IMR-90 (cell line): Measurements from ENCODE around the gene WDFY2. TPM values are rescaled to one million over a fixed set of nuclear protein-coding genes. Genes with fewer than 3 reads are reported as not detected.

ENCODE experiments used
- ATAC-seq: fragments of 200-7000 bp; cut with Tn5 transposase; 2 replicates; pipeline ENCODE4 v1.9.1; 2020; ENCODE audit warnings: low read depth, mild to moderate bottlenecking, moderate library complexity
- BruUV-seq: library from RNA; stranded (reverse); fragments of 400-500 nt; replicated peaks from 2 replicates; lab custom pipeline; 2021; lab: Mats Ljungman, UMichigan
- CTCF ChIA-PET: fragments of 300-600 bp; formaldehyde crosslinking; extraction: SDS; loops from one replicate; lab custom pipeline; 2021; ENCODE audit warnings: antibody characterized with exemption; lab: Yijun Ruan, JAX
- POLR2A ChIA-PET: fragments of 300-600 bp; sonication (Branson Sonifier 250); formaldehyde crosslinking; loops from one replicate; lab custom pipeline; 2022; ENCODE audit warnings: antibody characterized with exemption; ENCODE audit not compliant: unreplicated experiment; lab: Charles Lee
- DNase-seq: peaks from one replicate; pipeline ENCODE4 v3.0.0; 2013
- H2AFZ ChIP-seq: replicated peaks from 2 replicates; pipeline ENCODE3; 2013; ENCODE audit warnings: low read length, mild to moderate bottlenecking; ENCODE audit not compliant: poor library complexity
- H2AK5ac ChIP-seq: 2 replicates; pipeline ENCODE4 v1.6.1; 2013; ENCODE audit warnings: low read depth, low read length, inconsistent platforms
- H2AK9ac ChIP-seq: replicated peaks from 2 replicates; pipeline ENCODE3; 2013; ENCODE audit warnings: mild to moderate bottlenecking, low read depth, low read length, moderate library complexity; ENCODE audit not compliant: poor library complexity
- H2BK120ac ChIP-seq: 2 replicates; pipeline ENCODE4 v1.6.1; 2013; ENCODE audit warnings: low read depth, low read length, inconsistent platforms
- H2BK15ac ChIP-seq: 3 replicates; pipeline ENCODE4 v1.6.1; 2013; ENCODE audit warnings: low read depth, low read length, inconsistent platforms
- H2BK20ac ChIP-seq: 2 replicates; pipeline ENCODE4 v1.6.1; 2013; ENCODE audit warnings: low read depth, mild to moderate bottlenecking, inconsistent platforms, low read length, moderate library complexity
- H2BK5ac ChIP-seq: 2 replicates; pipeline ENCODE4 v1.6.1; 2013; ENCODE audit warnings: mild to moderate bottlenecking, low read depth, low read length, inconsistent platforms; ENCODE audit not compliant: poor library complexity, severe bottlenecking
- H3K14ac ChIP-seq: replicated peaks from 2 replicates; pipeline ENCODE4 v1.6.1; 2013; ENCODE audit warnings: low read depth, low read length, inconsistent platforms
- H3K18ac ChIP-seq: 2 replicates; pipeline ENCODE4 v1.6.1; 2013; ENCODE audit warnings: low read depth, low read length, control low read depth
- H3K23ac ChIP-seq: 2 replicates; pipeline ENCODE4 v1.6.1; 2013; ENCODE audit warnings: low read depth, low read length, inconsistent platforms
- H3K27ac ChIP-seq: 2 replicates; pipeline ENCODE4 v1.5.1; 2013; ENCODE audit warnings: mild to moderate bottlenecking, control low read depth, low read length; ENCODE audit not compliant: insufficient read depth
- H3K27me3 ChIP-seq: 2 replicates; pipeline ENCODE4 v1.6.1; 2013; ENCODE audit warnings: low read length; ENCODE audit not compliant: control insufficient read depth, insufficient read depth
- H3K36me3 ChIP-seq: 2 replicates; pipeline ENCODE4 v1.6.1; 2013; ENCODE audit warnings: low read length, mixed read lengths; ENCODE audit not compliant: control insufficient read depth, insufficient read depth
- H3K4ac ChIP-seq: 2 replicates; pipeline ENCODE4 v1.6.1; 2013; ENCODE audit warnings: low read depth, low read length, inconsistent platforms
- H3K4me1 ChIP-seq: 2 replicates; pipeline ENCODE4 v1.6.1; 2013; ENCODE audit warnings: low read length, mixed read lengths; ENCODE audit not compliant: control insufficient read depth, insufficient read depth
- H3K4me2 ChIP-seq: 2 replicates; pipeline ENCODE4 v1.6.1; 2013; ENCODE audit warnings: low read depth, mild to moderate bottlenecking, control low read depth, low read length, moderate library complexity
- H3K4me3 ChIP-seq: 2 replicates; pipeline ENCODE4 v1.5.1; 2013; ENCODE audit warnings: low read depth, mild to moderate bottlenecking, control low read depth, low read length, moderate library complexity; ENCODE audit not compliant: insufficient read depth
- H3K56ac ChIP-seq: 2 replicates; pipeline ENCODE4 v1.6.1; 2013; ENCODE audit warnings: low read length, inconsistent platforms; ENCODE audit not compliant: insufficient read depth; ENCODE audit errors: extremely low read depth
- H3K79me1 ChIP-seq, 2 experiments: 2 replicates each; pipeline ENCODE4 v1.6.1; 2013; ENCODE audit warnings: low read length in 2 of 2, inconsistent platforms in 1 of 2, low read depth in 1 of 2
- H3K9ac ChIP-seq: 2 replicates; pipeline ENCODE4 v1.6.1; 2013; ENCODE audit warnings: low read depth, low read length, control low read depth
- H3K9me1 ChIP-seq: 2 replicates; pipeline ENCODE4 v1.6.1; 2013; ENCODE audit warnings: low read length, inconsistent platforms; ENCODE audit not compliant: insufficient read depth
- H3K9me3 ChIP-seq: 2 replicates; pipeline ENCODE4 v1.6.1; 2013; ENCODE audit warnings: low read length; ENCODE audit not compliant: control insufficient read depth, insufficient read depth
- H4K20me1 ChIP-seq: 2 replicates; pipeline ENCODE4 v1.6.1; 2013; ENCODE audit warnings: low read length, inconsistent platforms; ENCODE audit not compliant: insufficient read depth
- H4K5ac ChIP-seq: 2 replicates; pipeline ENCODE4 v1.6.1; 2013; ENCODE audit warnings: mild to moderate bottlenecking, low read depth, low read length, control low read depth
- H4K8ac ChIP-seq, 2 experiments: 2 replicates each; pipeline ENCODE4 v1.6.1; 2013; ENCODE audit warnings: low read depth in 2 of 2, low read length in 2 of 2, control low read depth in 1 of 2, inconsistent platforms in 1 of 2
- H4K91ac ChIP-seq: 2 replicates; pipeline ENCODE4 v1.6.1; 2013; ENCODE audit warnings: low read depth, low read length, inconsistent platforms; ENCODE audit not compliant: insufficient read depth
- CTCF ChIP-seq: conservative IDR thresholded peaks from 2 replicates; pipeline ENCODE4 v1.5.1; 2012; ENCODE audit warnings: mild to moderate bottlenecking, low read depth, low read length, improper control_type of control experiment
- MAFK ChIP-seq: IDR thresholded peaks from 2 replicates; pipeline ENCODE4 v1.6.1; 2012; ENCODE audit warnings: low read depth, low read length, improper control_type of control experiment
- MAZ ChIP-seq: IDR thresholded peaks from 2 replicates; pipeline ENCODE4 v1.6.1; 2012; ENCODE audit warnings: low read depth, mild to moderate bottlenecking, low read length, improper control_type of control experiment, moderate library complexity, borderline replicate concordance
- MXI1 ChIP-seq: IDR thresholded peaks from 2 replicates; pipeline ENCODE4 v1.6.1; 2012; ENCODE audit warnings: low read depth, mild to moderate bottlenecking, low read length, moderate library complexity, borderline replicate concordance
- RAD21 ChIP-seq: IDR thresholded peaks from 2 replicates; pipeline ENCODE4 v1.6.1; 2012; ENCODE audit warnings: low read length, improper control_type of control experiment
- SMC3 ChIP-seq: fragments of 150-350 bp; IDR thresholded peaks from 2 replicates; pipeline ENCODE4 v1.6.1; 2016; ENCODE audit warnings: low read depth, mild to moderate bottlenecking, antibody characterized with exemption, low read length, moderate library complexity
- WGBS, 2 experiments: methylation state at CpG; one replicate each; pipeline versions ENCODE4 v1.1.5 to v1.1.7; 2013; ENCODE audit warnings: missing lambda C conversion rate in 2 of 2; ENCODE audit not compliant: insufficient read length in 1 of 2; ENCODE audit errors: extremely low coverage in 2 of 2; 5-methylcytosine and 5-hydroxymethylcytosine counted together
- dilution Hi-C: fragments of 300-500 bp; cut with HindIII; formaldehyde crosslinking; loops from one replicate; pipeline ENCODE4 v1.14.3; 2018; ENCODE audit warnings: low sequenced_read_pairs; ENCODE audit not compliant: unreplicated experiment
- in situ Hi-C: fragments of 300-500 bp; cut with MboI; formaldehyde crosslinking; loops from 3 replicates; pipeline ENCODE4 v1.14.3; 2019; ENCODE audit warnings: low sequenced_read_pairs, inconsistent platforms, mixed read lengths
- intact Hi-C: fragments of 100-400 bp; cut with micrococcal nuclease; formaldehyde crosslinking; loops from 2 replicates; pipeline ENCODE4 v1.10.0; 2022
- polyA plus RNA-seq, 3 experiments: library from polyadenylated mRNA; depleted of rRNA; stranded (reverse); fragments of >200 nt; gene quantifications; 2 replicates each; pipeline ENCODE4 v1.2.3, GENCODE V29; 2012; ENCODE audit warnings: low replicate concordance in 1 of 3
- total RNA-seq: library from RNA; depleted of rRNA; stranded (reverse); fragments of >200 nt; gene quantifications from 2 replicates; pipeline ENCODE4 v1.2.3, GENCODE V29; 2012

WDFY2 gene
- total and polyA plus RNA-seq, 2 of the 4 experiments (the other 2 are of a cell fraction): 4.3 to 5.4 TPM

GRCh38 chr13:51781246-51782022 lies 197.2 kb downstream of the WDFY2 start:
- POLR2A ChIA-PET: no interaction called here

More at GRCh38 chr13:51781246-51782022, 197.2 kb downstream of the WDFY2 start:
- H4K8ac ChIP-seq: no peak overlapping the region
- BruUV-seq: no TSS peak
- peak; percentile 49 for TF ChIP-seq SMC3
- no peak for TF ChIP-seq MAFK
- no peak for TF ChIP-seq MAZ
- peak; percentile 58 for TF ChIP-seq RAD21
- no peak for TF ChIP-seq MXI1
- peak; percentile 39 for TF ChIP-seq CTCF
- no peak overlapping the region for H2AK5ac ChIP-seq
- no peak overlapping the region for H3K23ac ChIP-seq
- H3K27ac ChIP-seq: no peak overlapping the region
- H4K5ac ChIP-seq: no peak overlapping the region
- intact Hi-C loops: loop anchor here (5.0 kb wide), 1 partner anchor 194 kb away; no protein-coding TSS in a partner anchor
- DNase-seq (peak; percentile 24), ATAC-seq (peak; percentile 64)
- CTCF ChIA-PET: no interaction called here
- in situ Hi-C loops: no loop called here
- H3K4me1 ChIP-seq: peaks cover 6% of the 10 kb centered on the region
- H3K36me3 ChIP-seq: no peaks in the 10 kb centered on the region
- H4K91ac ChIP-seq: no peak overlapping the region
- H2BK15ac ChIP-seq: no peak overlapping the region
- H3K27me3 ChIP-seq: peaks cover 2% of the 10 kb centered on the region; the same call in 1 of the 2 replicates
- H3K18ac ChIP-seq: no peak overlapping the region
- no peak overlapping the region for H3K4ac ChIP-seq
- no peak overlapping the region for H3K4me3 ChIP-seq
- no peak overlapping the region for H2BK120ac ChIP-seq
- dilution Hi-C loops: no loop called here
- no peaks in the 10 kb centered on the region for H3K9me3 ChIP-seq
- 80% methylated on average over 1 of the region's 15 CpGs; no CpG with 5 or more reads in 1 of the 2 experiments for WGBS, 2 experiments
- H3K9ac ChIP-seq: no peak overlapping the region
- no peaks in the 10 kb centered on the region for H3K79me1 ChIP-seq
- H2BK20ac ChIP-seq: no peak overlapping the region
- peak overlapping the region; percentile 8 for H2AFZ ChIP-seq
- no peak overlapping the region for H3K56ac ChIP-seq
- H2AK9ac ChIP-seq: no peak overlapping the region
- H3K14ac ChIP-seq: no peak overlapping the region
- no peaks in the 10 kb centered on the region for H4K20me1 ChIP-seq
- no peak overlapping the region for H2BK5ac ChIP-seq
- H3K4me2 ChIP-seq: no peak overlapping the region
- peaks cover 10% of the 10 kb centered on the region for H3K9me1 ChIP-seq
